GM12874 (cell line): ENCODE measurements around the gene ATP2A1.

Experiments
- TF ChIP-seq, protein P1 (sequence below): IDR thresholded peaks from 2 replicates; pipeline ENCODE4 v1.5.1; 2011; ENCODE audit warnings: low read depth, mild to moderate bottlenecking, control low read depth, low read length, moderate library complexity; ENCODE audit not compliant: insufficient read depth

The ATP2A1 gene

DNA sequence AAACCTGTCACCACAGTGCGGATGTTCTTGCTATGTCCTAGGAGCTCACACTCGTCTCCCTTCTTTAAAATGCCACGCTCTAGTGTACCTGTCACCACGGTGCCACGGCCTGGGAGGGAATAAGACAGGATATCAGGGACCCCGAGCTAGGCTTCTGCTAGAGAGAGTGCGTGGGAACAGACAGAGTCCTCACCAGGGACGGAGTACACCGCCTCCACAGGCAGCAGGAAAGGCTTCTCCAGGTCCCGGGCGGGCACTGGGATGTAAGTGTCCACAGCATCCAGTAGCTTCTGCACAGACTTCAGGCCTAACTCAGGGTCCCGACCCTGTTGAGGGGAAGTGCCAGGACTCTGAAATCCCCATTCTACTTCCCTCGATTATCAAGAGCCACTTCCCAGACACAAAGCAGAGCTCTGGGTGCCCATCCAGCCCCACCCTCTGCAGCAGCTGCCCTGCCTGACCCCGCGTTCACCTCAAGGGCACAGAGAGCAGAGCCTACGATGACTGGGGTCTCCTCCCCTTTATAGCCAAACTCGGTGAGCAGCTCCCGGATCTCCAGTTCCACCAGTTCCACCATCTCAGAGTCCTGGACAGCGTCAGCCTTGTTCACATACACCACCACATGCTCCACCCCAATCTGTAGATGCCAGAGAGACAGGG, 33.9 kb upstream of the ATP2A1 start:
- TF ChIP-seq, protein P1, sequence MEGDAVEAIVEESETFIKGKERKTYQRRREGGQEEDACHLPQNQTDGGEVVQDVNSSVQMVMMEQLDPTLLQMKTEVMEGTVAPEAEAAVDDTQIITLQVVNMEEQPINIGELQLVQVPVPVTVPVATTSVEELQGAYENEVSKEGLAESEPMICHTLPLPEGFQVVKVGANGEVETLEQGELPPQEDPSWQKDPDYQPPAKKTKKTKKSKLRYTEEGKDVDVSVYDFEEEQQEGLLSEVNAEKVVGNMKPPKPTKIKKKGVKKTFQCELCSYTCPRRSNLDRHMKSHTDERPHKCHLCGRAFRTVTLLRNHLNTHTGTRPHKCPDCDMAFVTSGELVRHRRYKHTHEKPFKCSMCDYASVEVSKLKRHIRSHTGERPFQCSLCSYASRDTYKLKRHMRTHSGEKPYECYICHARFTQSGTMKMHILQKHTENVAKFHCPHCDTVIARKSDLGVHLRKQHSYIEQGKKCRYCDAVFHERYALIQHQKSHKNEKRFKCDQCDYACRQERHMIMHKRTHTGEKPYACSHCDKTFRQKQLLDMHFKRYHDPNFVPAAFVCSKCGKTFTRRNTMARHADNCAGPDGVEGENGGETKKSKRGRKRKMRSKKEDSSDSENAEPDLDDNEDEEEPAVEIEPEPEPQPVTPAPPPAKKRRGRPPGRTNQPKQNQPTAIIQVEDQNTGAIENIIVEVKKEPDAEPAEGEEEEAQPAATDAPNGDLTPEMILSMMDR = no peak

DNA sequence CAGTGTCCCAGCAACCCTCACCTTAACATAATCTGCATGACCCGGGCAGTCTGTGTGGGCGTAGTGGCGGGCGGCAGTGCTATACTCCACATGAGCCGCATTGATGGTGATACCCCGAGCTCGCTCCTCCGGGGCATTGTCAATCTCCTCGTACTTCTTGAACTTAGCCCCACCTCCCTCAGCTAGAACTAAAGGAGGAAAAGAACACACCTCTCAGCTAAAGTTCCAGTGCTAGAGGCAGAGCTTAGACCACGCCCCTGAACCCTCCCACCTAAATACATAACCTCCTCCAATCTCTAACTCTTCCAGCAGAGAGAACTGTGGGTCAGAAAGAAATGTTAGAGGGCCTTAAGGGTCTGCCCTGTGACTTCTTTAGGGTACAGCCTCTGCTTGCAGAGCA, 33.0 kb upstream of the ATP2A1 start:
- TF ChIP-seq, protein P1 = no peak

DNA sequence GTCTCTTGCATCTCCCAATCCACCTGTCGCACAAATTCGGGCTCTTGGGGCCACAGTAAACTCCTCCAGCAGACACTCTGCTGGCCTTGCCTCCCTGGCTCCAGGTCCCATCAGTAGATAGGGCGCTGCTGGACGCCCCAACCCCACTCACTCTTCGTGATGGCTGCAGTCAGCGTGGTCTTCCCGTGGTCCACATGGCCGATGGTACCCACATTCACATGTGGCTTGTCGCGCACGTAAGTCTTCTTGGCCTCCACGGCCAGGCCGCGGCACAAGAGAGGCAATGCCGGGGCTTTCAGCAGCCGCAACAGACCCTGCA, 32.6 kb upstream of the ATP2A1 start:
- TF ChIP-seq, protein P1 = no peak

DNA sequence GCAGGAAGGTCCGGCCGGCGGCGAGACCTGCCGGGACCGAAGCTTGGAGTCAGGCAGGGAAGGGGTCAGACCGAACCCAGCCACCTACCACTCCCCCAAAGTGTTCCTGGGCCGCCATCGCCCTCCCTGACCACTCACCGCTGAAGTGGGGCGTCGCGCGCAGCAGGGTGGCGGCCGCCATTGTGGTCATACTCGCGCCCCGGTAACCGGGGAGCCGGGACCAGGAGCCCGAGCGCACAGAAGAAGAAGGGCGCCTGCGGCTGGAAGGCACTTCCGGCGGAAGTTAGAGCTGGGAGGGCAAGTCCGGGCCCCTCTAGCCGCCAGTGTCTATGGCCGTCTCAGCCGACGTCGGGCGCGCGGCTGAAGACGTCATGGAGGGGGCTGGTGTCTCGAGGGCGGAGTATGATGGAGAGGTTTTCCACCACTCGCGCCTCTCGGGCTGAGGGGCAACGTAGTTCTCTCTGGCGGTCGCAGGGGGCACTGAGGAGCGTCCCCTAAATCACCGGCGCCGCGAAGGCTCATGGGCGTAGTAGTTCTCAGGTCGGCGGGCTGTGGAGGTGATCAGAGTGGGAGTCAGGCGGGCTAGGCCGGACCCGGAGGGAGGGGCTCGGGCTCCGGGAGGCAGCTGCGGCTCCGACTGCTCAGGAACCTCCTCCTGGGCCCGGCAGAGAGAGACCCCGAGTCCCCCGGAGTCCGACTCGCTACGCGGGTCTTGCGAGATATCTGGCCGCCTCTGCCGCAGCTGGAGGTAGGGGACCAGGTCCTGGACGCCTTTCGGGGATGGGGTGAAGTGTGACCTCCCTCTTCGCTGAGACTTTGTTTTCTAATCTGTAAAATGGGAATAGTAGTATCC, 32.0 kb upstream of the ATP2A1 start, which contains the start of gene TUFM:
Gene TUFM, minus strand, starts transcription at position 269 of the 853 bp plus-strand sequence. Its CDS starts 79 bp downstream, at position 190.
- TF ChIP-seq, protein P1 = peak; percentile 86

DNA sequence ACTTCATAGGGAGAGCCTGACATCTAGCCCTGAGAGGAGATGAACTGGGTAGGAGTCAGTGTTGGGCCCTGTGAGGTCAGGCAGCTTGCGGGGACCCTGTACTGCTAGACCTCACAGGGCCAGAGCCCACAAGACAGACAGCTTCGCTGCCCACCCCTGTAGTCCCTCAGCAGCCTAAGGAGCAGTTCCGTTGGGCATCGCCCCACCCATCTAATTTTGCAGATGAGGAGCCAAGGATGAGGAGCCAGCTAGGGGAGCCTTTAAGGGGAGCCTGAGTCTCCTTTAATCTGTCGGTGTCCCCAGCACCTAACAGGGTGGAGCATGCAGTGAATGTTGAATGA, 31.4 kb upstream of the ATP2A1 start:
- TF ChIP-seq, protein P1 = no peak

DNA sequence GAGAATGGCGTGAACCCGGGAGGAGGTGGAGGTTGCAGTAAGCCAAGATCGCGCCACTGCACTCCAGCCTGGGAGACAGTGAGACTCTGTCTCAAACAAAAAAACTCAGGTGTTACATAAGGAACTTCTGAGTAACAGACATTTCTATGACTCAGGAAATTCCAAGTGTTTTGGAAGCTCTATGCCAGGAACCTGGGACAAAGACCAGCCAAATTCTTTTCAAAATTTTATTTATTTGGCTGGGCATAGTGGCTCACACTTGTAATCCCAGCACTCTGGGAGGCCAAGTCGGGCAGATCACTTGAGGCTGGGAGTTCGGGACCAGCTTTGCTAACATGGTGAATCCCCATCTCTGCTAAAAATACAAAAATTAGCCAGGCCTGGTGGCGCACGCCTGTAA, 19.9 kb upstream of the ATP2A1 start:
- TF ChIP-seq, protein P1 = no peak

DNA sequence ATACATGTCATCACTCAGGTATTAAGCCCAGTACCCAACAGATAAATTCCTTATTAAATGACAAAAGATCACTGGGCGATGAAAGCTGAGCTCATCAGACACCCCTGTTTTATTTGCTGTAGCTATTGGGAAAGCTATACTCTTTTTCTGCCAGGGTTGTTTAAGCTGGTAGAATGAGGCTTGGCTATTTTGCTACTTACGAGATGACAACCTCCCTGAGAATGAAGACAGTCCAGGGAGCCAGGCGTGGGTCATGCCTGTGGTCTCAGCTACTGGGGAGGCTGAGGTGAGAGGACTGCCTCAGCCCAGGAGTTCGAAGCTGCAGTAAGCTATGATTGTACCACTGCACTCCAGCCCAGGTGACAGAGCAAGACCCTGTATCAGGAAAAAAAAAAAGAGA, 19.0 kb upstream of the ATP2A1 start:
- TF ChIP-seq, protein P1 = no peak
